Keratinocyte (primary cell): ENCODE data around the gene DNASE1L2. TPM values are rescaled to one million over a fixed set of nuclear protein-coding genes. Genes with fewer than 3 reads are reported as not detected.

Source experiments
- DNase-seq: peaks from one replicate; pipeline ENCODE4 v3.0.0-alpha.2; 2011; ENCODE audit warnings: low read depth, missing footprints, low spot score
- FAIRE-seq: peaks from 2 replicates; lab custom pipeline; 2011; peaks lifted over from hg19 to GRCh38; lab: Jason Lieb, UNC
- H2AFZ ChIP-seq: 2 replicates; pipeline ENCODE4 v1.6.0; 2012; ENCODE audit warnings: low read length, control low read depth, inconsistent platforms; ENCODE audit not compliant: control insufficient read depth
- H3K27ac ChIP-seq: 2 replicates; pipeline ENCODE4 v1.5.1; 2011; ENCODE audit warnings: low read length; ENCODE audit not compliant: control insufficient read depth, insufficient read depth
- H3K27me3 ChIP-seq: 3 replicates; pipeline ENCODE4 v1.6.0; 2011; ENCODE audit warnings: low read length; ENCODE audit not compliant: control insufficient read depth, insufficient read depth; ENCODE audit errors: extremely low read depth
- H3K36me3 ChIP-seq, 2 experiments: 2 replicates in 1 of 2; 3 replicates in 1 of 2; pipeline ENCODE4 v1.5.1; 2011; ENCODE audit warnings: low read length in 2 of 2, mild to moderate bottlenecking in 1 of 2; ENCODE audit not compliant: control insufficient read depth in 2 of 2, insufficient read depth in 2 of 2; ENCODE audit errors: extremely low read depth in 1 of 2
- H3K4me1 ChIP-seq: 3 replicates; pipeline ENCODE4 v1.5.1; 2011; ENCODE audit warnings: low read length; ENCODE audit not compliant: control insufficient read depth, insufficient read depth; ENCODE audit errors: extremely low read depth
- H3K4me2 ChIP-seq: 3 replicates; pipeline ENCODE4 v1.6.0; 2011; ENCODE audit warnings: low read depth, low read length; ENCODE audit not compliant: control insufficient read depth, insufficient read depth; ENCODE audit errors: extremely low read depth
- H3K4me3 ChIP-seq, 3 experiments: fragments of 200-600 bp in 1 of 3; sonication (generic) in 1 of 3; 2 replicates in 2 of 3; 3 replicates in 1 of 3; pipeline ENCODE4 v1.5.1; 2011 to 2016; ENCODE audit warnings: low read length in 3 of 3, mild to moderate bottlenecking in 3 of 3, control low read depth in 2 of 3, inconsistent platforms in 1 of 3, low read depth in 1 of 3, mixed read lengths in 1 of 3, mixed run types in 1 of 3, moderate library complexity in 1 of 3; ENCODE audit not compliant: control insufficient read depth in 2 of 3, insufficient read depth in 2 of 3; ENCODE audit errors: extremely low read depth in 1 of 3
- H3K79me2 ChIP-seq: 2 replicates; pipeline ENCODE4 v1.6.0; 2012; ENCODE audit warnings: low read length; ENCODE audit not compliant: control insufficient read depth, insufficient read depth
- H3K9ac ChIP-seq: 3 replicates; pipeline ENCODE4 v1.6.0; 2011; ENCODE audit warnings: low read length; ENCODE audit not compliant: control insufficient read depth, insufficient read depth; ENCODE audit errors: extremely low read depth
- H3K9me1 ChIP-seq: 3 replicates; pipeline ENCODE4 v1.6.0; 2011; ENCODE audit warnings: low read length; ENCODE audit not compliant: control insufficient read depth, insufficient read depth; ENCODE audit errors: extremely low read depth
- H3K9me3 ChIP-seq: 2 replicates; pipeline ENCODE4 v1.5.1; 2012; ENCODE audit warnings: low read depth, low read length; ENCODE audit not compliant: control insufficient read depth
- H4K20me1 ChIP-seq: 3 replicates; pipeline ENCODE4 v1.6.0; 2011; ENCODE audit warnings: low read length; ENCODE audit not compliant: control insufficient read depth, insufficient read depth; ENCODE audit errors: extremely low read depth
- EZH2 ChIP-seq: IDR thresholded peaks from one replicate; pipeline ENCODE4 v1.6.1; 2012; ENCODE audit warnings: inconsistent platforms, mild to moderate bottlenecking, low read length, moderate library complexity
- dilution Hi-C: fragments of 300-500 bp; cut with MboI; formaldehyde crosslinking; loops from one replicate; pipeline ENCODE4 v1.7.0; 2020; ENCODE audit warnings: low sequenced_read_pairs; ENCODE audit not compliant: extremely low pct_ligation_motif_present
- polyA plus RNA-seq, 5 experiments: library from polyadenylated mRNA; depleted of rRNA in 3 of 5; stranded (reverse) in 3 of 5; stranded (forward) in 1 of 5; unstranded in 1 of 5; fragments of >200 nt; gene quantifications; 1 replicate in 1 of 5; 2 replicates in 3 of 5; 3 replicates in 1 of 5; pipeline versions ENCODE4 v1.2.1 to v1.2.3, GENCODE V29; 2011 to 2012; ENCODE audit warnings: missing spikeins in 2 of 5, low read depth in 1 of 5, low replicate concordance in 1 of 5
- TF ChIP-seq, protein P1 (sequence below), 3 experiments: IDR thresholded peaks in 1 of 3; conservative IDR thresholded peaks in 1 of 3; optimal IDR thresholded peaks in 1 of 3; 2 replicates in 2 of 3; 3 replicates in 1 of 3; pipeline versions ENCODE3 to v1.5.1; 2011; ENCODE audit warnings: low read length in 3 of 3, mild to moderate bottlenecking in 3 of 3, moderate library complexity in 2 of 3, control low read depth in 1 of 3, inconsistent platforms in 1 of 3; ENCODE audit not compliant: insufficient read depth in 2 of 3; ENCODE audit errors: extremely low read depth in 1 of 3

The DNASE1L2 gene
- polyA plus RNA-seq, 1 donor (not counting 4 experiments of a cell fraction or from before 2014, with no cell fraction given), result 0.31 TPM

DNA sequence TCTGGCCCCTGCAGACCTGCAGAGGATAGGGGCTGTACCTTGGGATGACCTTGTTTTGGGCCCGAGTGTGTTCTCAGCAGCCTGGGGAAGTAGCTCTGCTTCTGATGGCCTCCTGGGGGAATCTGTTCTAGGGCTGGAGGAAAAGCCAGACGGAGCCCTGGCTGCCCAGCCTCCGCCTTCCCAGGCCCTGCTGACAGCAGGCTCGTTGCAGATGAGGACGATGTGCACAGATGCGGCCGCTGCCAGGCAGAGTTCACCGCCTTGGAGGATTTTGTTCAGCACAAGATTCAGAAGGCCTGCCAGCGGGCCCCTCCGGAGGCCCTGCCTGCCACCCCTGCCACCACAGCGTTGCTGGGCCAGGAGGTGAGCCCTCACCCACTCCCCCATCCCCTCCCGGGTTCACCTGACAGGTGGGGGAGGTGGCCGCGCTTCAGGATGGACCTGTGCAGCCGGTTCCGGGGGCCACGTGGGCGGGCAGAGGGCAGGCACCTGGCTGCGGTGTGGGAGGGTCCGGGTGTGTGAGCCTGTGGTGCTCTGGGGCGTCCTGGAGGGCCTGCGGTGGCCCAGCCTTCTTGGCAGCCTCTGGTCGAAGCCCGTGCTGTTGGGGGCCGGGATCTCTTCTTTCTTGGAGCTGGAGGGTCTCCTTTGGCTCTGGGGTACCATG lies 8.0 kb upstream of the DNASE1L2 start:
- FAIRE-seq (no peak), DNase-seq (no peak)
- H3K4me1 ChIP-seq, result peaks cover 21% of the 10 kb centered on the region
- no peak overlapping the region for H3K27ac ChIP-seq
- H3K36me3 ChIP-seq, result peaks cover 20 to 41% of the 10 kb centered on the region in 2 experiments
- peaks cover 3% of the 10 kb centered on the region for H3K9me1 ChIP-seq
- H3K27me3 ChIP-seq, result no peaks in the 10 kb centered on the region
- H3K79me2 ChIP-seq, result peaks cover 46% of the 10 kb centered on the region
- H4K20me1 ChIP-seq, result no peaks in the 10 kb centered on the region
- H2AFZ ChIP-seq, result no peak overlapping the region
- dilution Hi-C loops, result no loop called here
- no peak overlapping the region for H3K9ac ChIP-seq
- no peaks in the 10 kb centered on the region for H3K9me3 ChIP-seq
- H3K4me3 ChIP-seq, result no peak overlapping the region
- H3K4me2 ChIP-seq, result no peak overlapping the region
- TF ChIP-seq EZH2, result no peak
- TF ChIP-seq, protein P1, sequence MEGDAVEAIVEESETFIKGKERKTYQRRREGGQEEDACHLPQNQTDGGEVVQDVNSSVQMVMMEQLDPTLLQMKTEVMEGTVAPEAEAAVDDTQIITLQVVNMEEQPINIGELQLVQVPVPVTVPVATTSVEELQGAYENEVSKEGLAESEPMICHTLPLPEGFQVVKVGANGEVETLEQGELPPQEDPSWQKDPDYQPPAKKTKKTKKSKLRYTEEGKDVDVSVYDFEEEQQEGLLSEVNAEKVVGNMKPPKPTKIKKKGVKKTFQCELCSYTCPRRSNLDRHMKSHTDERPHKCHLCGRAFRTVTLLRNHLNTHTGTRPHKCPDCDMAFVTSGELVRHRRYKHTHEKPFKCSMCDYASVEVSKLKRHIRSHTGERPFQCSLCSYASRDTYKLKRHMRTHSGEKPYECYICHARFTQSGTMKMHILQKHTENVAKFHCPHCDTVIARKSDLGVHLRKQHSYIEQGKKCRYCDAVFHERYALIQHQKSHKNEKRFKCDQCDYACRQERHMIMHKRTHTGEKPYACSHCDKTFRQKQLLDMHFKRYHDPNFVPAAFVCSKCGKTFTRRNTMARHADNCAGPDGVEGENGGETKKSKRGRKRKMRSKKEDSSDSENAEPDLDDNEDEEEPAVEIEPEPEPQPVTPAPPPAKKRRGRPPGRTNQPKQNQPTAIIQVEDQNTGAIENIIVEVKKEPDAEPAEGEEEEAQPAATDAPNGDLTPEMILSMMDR (optimal IDR thresholded peaks at IDR 0.05 in 1 of 3, IDR thresholded peaks at IDR 0.05 in 1 of 3, conservative IDR thresholded peaks at IDR 0.05 in 1 of 3; ENCODE audit: extremely low read depth in 1 of 3, insufficient read depth in 2 of 3, low read length in 3 of 3), result no peak

DNA sequence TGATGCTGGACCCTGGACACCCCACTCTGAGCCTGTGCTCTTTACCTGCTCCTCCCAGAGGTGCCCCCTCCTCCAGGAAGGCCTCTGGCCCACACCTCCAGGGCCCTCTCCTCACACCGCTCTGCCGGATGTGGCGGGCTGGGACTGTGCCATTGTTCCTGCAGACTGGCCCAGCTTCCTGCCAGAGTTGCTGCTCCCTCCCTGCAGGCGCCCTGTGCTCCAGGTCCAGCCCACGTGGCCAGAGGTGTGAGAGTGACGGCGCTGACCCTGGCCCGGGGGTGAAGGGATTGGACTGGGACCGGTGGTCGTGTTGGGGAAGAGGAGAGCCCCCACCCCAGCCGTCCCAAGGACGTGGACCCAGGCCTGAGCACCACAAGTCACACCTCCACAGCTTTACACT lies 7.2 kb upstream of the DNASE1L2 start:
- dilution Hi-C loops, result no loop called here
- Histone ChIP-seq H3K9me3 (no peaks in the 10 kb centered on the region), H2AFZ (no peak overlapping the region), H3K4me3 (no peak overlapping the region), H3K79me2 (peaks cover 41% of the 10 kb centered on the region), H3K36me3 (peaks cover 21 to 45% of the 10 kb centered on the region in 2 experiments), H3K4me1 (peaks cover 21% of the 10 kb centered on the region), H4K20me1 (no peaks in the 10 kb centered on the region), H3K27me3 (no peaks in the 10 kb centered on the region), H3K27ac (no peak overlapping the region), H3K9ac (no peak overlapping the region), H3K4me2 (no peak overlapping the region), H3K9me1 (peaks cover 3% of the 10 kb centered on the region)
- FAIRE-seq, result no peak
- no peak for DNase-seq
- TF ChIP-seq, protein P1 (optimal IDR thresholded peaks at IDR 0.05 in 1 of 3, IDR thresholded peaks at IDR 0.05 in 1 of 3, conservative IDR thresholded peaks at IDR 0.05 in 1 of 3; ENCODE audit: extremely low read depth in 1 of 3, insufficient read depth in 2 of 3, low read length in 3 of 3), result no peak
- TF ChIP-seq EZH2, result no peak
